ENCODE data around the gene R3HDM2. TPM values are rescaled to one million over a fixed set of nuclear protein-coding genes. Genes with fewer than 3 reads are reported as not detected.
"Not testable (repeated sequence)": the region's sequence is repeated elsewhere in the genome, so short reads cannot be mapped to it uniquely, and the experiment has no call there.

The R3HDM2 gene
- total RNA-seq, 2 donors from 2014 or later = 78.9 to 79.1 TPM

GRCh38 chr12:57454566-57455373 lies 23.9 kb upstream of the R3HDM2 start, which contains the start of gene INHBE:
TSS of gene INHBE (plus strand) at chr12:57455307. CDS start at chr12:57455537, 230 bp downstream.
- peak within 1 kb of the TSS; percentile 89 to 91 for H3K4me3 Mint-ChIP-seq
- peaks cover 74% of the 10 kb centered on the region for H3K4me1 Mint-ChIP-seq (ENCODE audit: low read depth)
- ATAC-seq (replicated peaks in 1 of 2) = peak; percentile 16 to 24
- peaks cover 0 to 1% of the 10 kb centered on the region in 2 donors for H3K36me3 Mint-ChIP-seq (ENCODE audit: insufficient read depth in 2 of 2)
- DNase-seq = peak; percentile 54 to 62
- no peaks in the 10 kb centered on the region for H3K27me3 Mint-ChIP-seq (ENCODE audit: low read depth)
- H3K9me3 Mint-ChIP-seq = no peaks in the 10 kb centered on the region
- no peak within 1 kb of the TSS for H3K27ac Mint-ChIP-seq

- peak overlapping the region; percentile 89 to 91 for H3K4me3 Mint-ChIP-seq
- H3K27ac Mint-ChIP-seq = no peak overlapping the region
- H3K4me1 Mint-ChIP-seq (ENCODE audit: low read depth) = peaks cover 68% of the 10 kb centered on the region
- peaks cover 0 to 1% of the 10 kb centered on the region in 2 donors for H3K36me3 Mint-ChIP-seq (ENCODE audit: insufficient read depth in 2 of 2)
- no peaks in the 10 kb centered on the region for H3K9me3 Mint-ChIP-seq
- no peaks in the 10 kb centered on the region for H3K27me3 Mint-ChIP-seq (ENCODE audit: low read depth)
- ATAC-seq (replicated peaks in 1 of 2) = no peak
- no peak for DNase-seq
These were observed 23.3 kb upstream of the R3HDM2 start for GRCh38 chr12:57454213-57454565.

GRCh38 chr12:57452937-57453509 lies 22.2 kb upstream of the R3HDM2 start:
- H3K4me3 Mint-ChIP-seq = peak overlapping the region; percentile 39 to 71
- no peaks in the 10 kb centered on the region for H3K27me3 Mint-ChIP-seq (ENCODE audit: low read depth)
- H3K36me3 Mint-ChIP-seq (ENCODE audit: insufficient read depth in 2 of 2) = peaks cover 0 to 1% of the 10 kb centered on the region in 2 donors
- DNase-seq (peak; percentile 69 to 72), ATAC-seq (replicated peaks in 1 of 2) (peak; percentile 26 to 35)
- no peaks in the 10 kb centered on the region for H3K9me3 Mint-ChIP-seq
- no peak overlapping the region for H3K27ac Mint-ChIP-seq
- peaks cover 57% of the 10 kb centered on the region for H3K4me1 Mint-ChIP-seq (ENCODE audit: low read depth)

- no peaks in the 10 kb centered on the region for H3K27me3 Mint-ChIP-seq (ENCODE audit: low read depth)
- H3K4me1 Mint-ChIP-seq (ENCODE audit: low read depth) = peaks cover 51% of the 10 kb centered on the region
- DNase-seq = peak; percentile 35 to 40
- ATAC-seq (replicated peaks in 1 of 2) = peak; percentile 49 to 51
- peak overlapping the region; percentile 39 to 71 for H3K4me3 Mint-ChIP-seq
- H3K9me3 Mint-ChIP-seq = no peaks in the 10 kb centered on the region
- H3K36me3 Mint-ChIP-seq (ENCODE audit: insufficient read depth in 2 of 2) = peaks cover 0 to 1% of the 10 kb centered on the region in 2 donors
- no peak overlapping the region for H3K27ac Mint-ChIP-seq
These were observed 21.5 kb upstream of the R3HDM2 start for GRCh38 chr12:57452181-57452936.

- peaks cover 48% of the 10 kb centered on the region for H3K4me1 Mint-ChIP-seq (ENCODE audit: low read depth)
- no peaks in the 10 kb centered on the region for H3K27me3 Mint-ChIP-seq (ENCODE audit: low read depth)
- ATAC-seq (replicated peaks in 1 of 2) = no peak
- DNase-seq = no peak
- peaks cover 0 to 1% of the 10 kb centered on the region in 2 donors for H3K36me3 Mint-ChIP-seq (ENCODE audit: insufficient read depth in 2 of 2)
- no peaks in the 10 kb centered on the region for H3K9me3 Mint-ChIP-seq
- H3K4me3 Mint-ChIP-seq = no peak overlapping the region
- H3K27ac Mint-ChIP-seq = no peak overlapping the region
These were observed 20.5 kb upstream of the R3HDM2 start for GRCh38 chr12:57451233-57451778.

GRCh38 chr12:57450057-57450456 lies 19.2 kb upstream of the R3HDM2 start:
- ATAC-seq (replicated peaks in 1 of 2) = no peak
- Mint-ChIP-seq H3K27ac (no peak overlapping the region), H3K4me1 (ENCODE audit: low read depth) (peaks cover 35% of the 10 kb centered on the region), H3K36me3 (ENCODE audit: insufficient read depth in 2 of 2) (peaks cover 0 to 1% of the 10 kb centered on the region in 2 donors), H3K4me3 (no peak overlapping the region), H3K27me3 (ENCODE audit: low read depth) (no peaks in the 10 kb centered on the region), H3K9me3 (no peaks in the 10 kb centered on the region)
- no peak for DNase-seq

- Mint-ChIP-seq H3K9me3 (no peaks in the 10 kb centered on the region), H3K27ac (no peak overlapping the region), H3K36me3 (ENCODE audit: insufficient read depth in 2 of 2) (peaks cover 0 to 1% of the 10 kb centered on the region in 2 donors), H3K4me1 (ENCODE audit: low read depth) (peaks cover 30% of the 10 kb centered on the region), H3K4me3 (no peak overlapping the region), H3K27me3 (ENCODE audit: low read depth) (no peaks in the 10 kb centered on the region)
- DNase-seq (no peak), ATAC-seq (replicated peaks in 1 of 2) (no peak)
These were observed 18.5 kb upstream of the R3HDM2 start for GRCh38 chr12:57449375-57449774.

GRCh38 chr12:57448669-57449068 lies 17.8 kb upstream of the R3HDM2 start:
- Mint-ChIP-seq H3K27me3 (ENCODE audit: low read depth) (no peaks in the 10 kb centered on the region), H3K4me1 (ENCODE audit: low read depth) (peaks cover 30% of the 10 kb centered on the region), H3K4me3 (no peak overlapping the region), H3K9me3 (no peaks in the 10 kb centered on the region), H3K36me3 (ENCODE audit: insufficient read depth in 2 of 2) (peaks cover 0 to 1% of the 10 kb centered on the region in 2 donors), H3K27ac (no peak overlapping the region)
- ATAC-seq (replicated peaks in 1 of 2) (no peak), DNase-seq (no peak)

GRCh38 chr12:57446292-57446960 lies 15.6 kb upstream of the R3HDM2 start:
- no peak overlapping the region for H3K4me3 Mint-ChIP-seq
- peaks cover 0 to 5% of the 10 kb centered on the region in 2 donors for H3K9me3 Mint-ChIP-seq
- H3K36me3 Mint-ChIP-seq (ENCODE audit: insufficient read depth in 2 of 2) = peaks cover 4 to 6% of the 10 kb centered on the region in 2 donors
- DNase-seq (no peak), ATAC-seq (replicated peaks in 1 of 2) (no peak)
- peaks cover 11% of the 10 kb centered on the region for H3K4me1 Mint-ChIP-seq (ENCODE audit: low read depth)
- no peaks in the 10 kb centered on the region for H3K27me3 Mint-ChIP-seq (ENCODE audit: low read depth)
- no peak overlapping the region for H3K27ac Mint-ChIP-seq

- H3K4me1 Mint-ChIP-seq (ENCODE audit: low read depth) = no peaks in the 10 kb centered on the region
- no peak overlapping the region for H3K27ac Mint-ChIP-seq
- H3K36me3 Mint-ChIP-seq (ENCODE audit: insufficient read depth in 2 of 2) = peaks cover 2 to 9% of the 10 kb centered on the region in 2 donors
- DNase-seq (no peak), ATAC-seq (replicated peaks in 1 of 2) (no peak)
- peaks cover 7% of the 10 kb centered on the region for H3K27me3 Mint-ChIP-seq (ENCODE audit: low read depth)
- H3K9me3 Mint-ChIP-seq = peaks cover 2 to 5% of the 10 kb centered on the region in 2 donors
- H3K4me3 Mint-ChIP-seq = no peak overlapping the region
These were observed 13.9 kb upstream of the R3HDM2 start for GRCh38 chr12:57444744-57445143.

GRCh38 chr12:57444337-57444736 lies 13.5 kb upstream of the R3HDM2 start:
- H3K4me3 Mint-ChIP-seq; H3K36me3 Mint-ChIP-seq (ENCODE audit: insufficient read depth in 2 of 2); H3K4me1 Mint-ChIP-seq (ENCODE audit: low read depth); ATAC-seq (replicated peaks in 1 of 2); H3K9me3 Mint-ChIP-seq; DNase-seq; H3K27ac Mint-ChIP-seq; H3K27me3 Mint-ChIP-seq (ENCODE audit: low read depth): not testable (repeated sequence)

GRCh38 chr12:57441846-57442427 lies 11.1 kb upstream of the R3HDM2 start:
- Mint-ChIP-seq H3K4me1 (ENCODE audit: low read depth) (no peaks in the 10 kb centered on the region), H3K4me3 (no peak overlapping the region), H3K9me3 (peaks cover 2 to 5% of the 10 kb centered on the region in 2 donors), H3K27me3 (ENCODE audit: low read depth) (peaks cover 7% of the 10 kb centered on the region), H3K27ac (no peak overlapping the region), H3K36me3 (ENCODE audit: insufficient read depth in 2 of 2) (peaks cover 2 to 9% of the 10 kb centered on the region in 2 donors)
- no peak for DNase-seq
- ATAC-seq (replicated peaks in 1 of 2) = no peak

Measured in activated T-cell treated with anti-CD3 and anti-CD28 coated beads, Interleukin-2, amount 50 U/mL, for 72 hours (primary cell).